ENCODE results near the gene MSI2.

Gene MSI2

DNA sequence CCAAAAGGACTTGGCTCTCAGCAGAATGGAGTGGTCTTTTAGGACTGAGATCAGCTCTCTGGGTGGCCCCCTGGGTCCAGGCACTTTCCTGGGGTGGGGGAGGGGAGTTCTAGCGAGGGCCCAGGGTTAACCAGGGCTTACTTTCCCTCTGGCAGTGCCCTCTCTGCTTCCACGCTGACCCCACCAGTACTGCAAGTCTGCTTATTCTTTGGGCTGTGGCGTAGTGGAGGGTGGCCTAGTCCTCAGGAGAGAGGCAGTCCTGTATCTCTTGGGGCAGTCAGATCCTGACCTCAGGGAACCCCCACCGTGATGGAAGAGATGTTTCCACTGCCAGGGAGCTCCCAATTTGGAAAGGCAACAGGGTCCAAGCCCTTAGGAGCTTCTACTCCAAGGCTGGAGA lies 409.4 kb downstream of the MSI2 start:
- DNase-seq (ENCODE audit: low spot score), result no peak

DNA sequence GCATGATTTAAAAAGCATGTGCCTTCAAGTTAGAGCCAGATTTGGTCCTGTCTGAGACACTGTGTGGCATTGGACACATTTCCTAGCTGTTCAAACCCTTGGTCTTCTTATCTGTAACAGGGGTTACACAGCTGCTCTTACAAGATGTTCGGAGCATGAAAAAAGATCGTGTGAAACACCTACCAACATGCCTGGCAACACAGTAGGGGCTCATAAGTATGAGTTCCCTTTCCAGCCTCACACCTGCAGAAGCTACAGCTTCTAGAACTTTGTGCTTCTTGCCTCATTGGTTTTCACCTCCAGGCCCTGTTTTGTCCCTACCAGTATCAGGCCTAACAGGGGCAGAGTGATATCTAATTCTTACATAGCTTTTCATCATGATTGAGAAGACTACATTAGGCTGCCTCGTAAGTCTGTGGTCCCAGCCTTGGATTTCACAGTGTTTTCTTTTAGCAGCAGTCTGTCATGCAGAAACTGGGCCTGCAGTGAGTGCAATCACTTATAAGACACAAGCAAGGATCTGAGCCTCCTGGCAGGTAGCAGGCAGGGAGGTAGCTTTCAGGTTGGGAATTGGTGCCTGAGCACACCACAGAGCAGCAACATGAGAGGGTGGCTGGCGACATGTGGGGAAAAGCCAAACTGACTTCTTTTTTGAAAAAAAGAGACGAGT lies 410.0 kb downstream of the MSI2 start:
- DNase-seq (ENCODE audit: low spot score), result no peak

DNA sequence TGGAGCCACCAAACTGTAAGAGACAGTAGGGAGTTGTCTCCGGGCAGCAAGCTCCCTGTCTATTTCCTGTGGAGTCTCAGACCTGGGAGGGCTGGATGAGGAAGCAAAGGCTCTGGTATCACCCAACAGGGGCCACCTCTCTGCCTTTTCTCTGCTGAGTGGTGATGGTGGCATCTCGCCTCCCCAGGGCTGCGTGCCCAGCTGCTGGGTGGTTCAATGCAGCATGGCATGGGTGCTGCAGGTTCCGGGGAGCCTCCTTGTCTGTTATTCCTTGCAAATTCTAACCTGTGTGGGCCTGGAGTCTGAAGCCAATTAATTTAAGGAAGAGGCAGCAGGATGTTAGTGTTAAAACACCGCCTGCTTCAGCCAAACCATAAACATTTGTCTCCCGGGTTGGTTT lies 410.6 kb downstream of the MSI2 start:
- no peak for DNase-seq (ENCODE audit: low spot score)

DNA sequence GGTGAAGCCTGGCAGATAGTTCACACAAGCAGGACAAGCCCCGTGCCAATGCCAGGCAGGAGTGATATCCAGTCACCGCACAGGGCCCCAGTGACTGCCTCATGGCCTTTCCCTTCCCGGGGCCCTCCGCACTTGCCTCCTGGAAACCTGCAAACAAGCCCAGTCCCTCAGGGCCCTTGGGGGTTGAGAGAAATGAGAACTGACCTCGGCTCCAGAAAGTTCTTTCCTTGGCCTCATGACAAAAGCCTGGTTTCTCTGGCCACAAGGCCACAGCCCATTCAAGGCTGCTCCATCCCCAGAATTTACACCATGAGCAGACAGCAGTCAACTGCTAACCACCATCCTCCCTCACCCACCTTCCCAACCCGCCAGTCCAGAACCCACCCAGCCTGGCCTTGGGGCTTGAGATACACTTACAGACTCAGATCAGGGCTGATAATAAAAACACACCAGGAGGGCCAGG lies 411.2 kb downstream of the MSI2 start:
- DNase-seq (ENCODE audit: low spot score), result no peak

DNA sequence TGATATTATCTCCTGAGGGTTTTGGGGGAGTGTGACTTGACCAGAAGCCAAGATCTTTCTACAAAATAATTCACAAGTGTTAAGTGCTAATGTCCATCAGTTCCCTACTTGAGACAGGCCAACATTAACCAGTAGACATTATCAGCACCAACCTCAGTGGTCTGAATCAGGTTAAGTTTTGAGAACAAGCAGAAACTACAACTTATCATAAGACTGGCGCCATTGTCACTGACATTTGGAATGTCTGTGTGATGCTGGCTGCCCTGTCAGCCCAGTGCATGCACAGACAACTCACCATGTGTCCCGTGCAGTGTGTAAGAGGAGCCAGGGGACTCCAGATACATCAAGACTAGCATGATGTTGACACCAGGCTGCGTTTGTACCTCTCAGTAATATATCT lies 412.0 kb downstream of the MSI2 start:
- DNase-seq (ENCODE audit: low spot score), result no peak

DNA sequence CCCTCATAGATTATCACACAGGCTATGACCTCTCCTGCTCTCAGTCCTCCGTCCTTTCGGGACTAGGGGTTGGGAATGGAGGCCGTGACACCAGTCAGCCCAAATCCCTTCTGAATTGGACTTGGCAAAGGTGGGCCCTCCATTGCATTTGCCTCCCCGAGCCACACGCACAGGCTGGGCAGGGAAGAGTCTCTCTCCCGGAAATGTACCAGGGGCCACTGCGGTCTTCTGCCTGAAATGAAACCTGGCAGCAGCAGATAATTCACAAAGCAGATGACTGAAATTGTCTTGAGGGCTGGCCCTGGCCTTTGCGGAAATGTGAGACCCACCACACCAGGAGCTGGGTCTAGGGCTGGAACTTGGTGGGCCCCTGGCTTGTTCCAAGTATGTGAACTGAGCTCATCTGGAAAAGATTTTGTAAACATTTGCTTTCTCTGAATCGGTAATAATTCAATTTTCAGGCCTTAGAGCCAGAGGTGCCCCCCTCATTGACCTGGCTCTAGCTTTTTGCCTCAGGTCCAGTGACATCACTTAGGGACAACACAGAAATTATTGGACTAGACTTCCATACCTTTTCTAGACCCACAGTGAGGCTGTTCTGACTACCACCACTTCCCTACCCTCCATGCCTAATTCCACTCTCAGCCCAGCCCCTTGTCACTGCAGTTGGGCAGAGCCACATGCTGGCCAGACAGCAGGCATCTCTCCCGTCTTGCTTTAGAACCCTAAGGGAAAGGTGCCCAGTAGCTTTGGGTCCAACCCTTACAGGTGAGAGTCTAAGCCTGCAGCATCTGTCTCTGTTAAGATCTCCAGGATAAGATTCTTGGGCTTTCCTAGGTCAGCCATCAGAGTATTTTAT lies 413.6 kb downstream of the MSI2 start:
- DNase-seq (ENCODE audit: low spot score), result no peak

DNA sequence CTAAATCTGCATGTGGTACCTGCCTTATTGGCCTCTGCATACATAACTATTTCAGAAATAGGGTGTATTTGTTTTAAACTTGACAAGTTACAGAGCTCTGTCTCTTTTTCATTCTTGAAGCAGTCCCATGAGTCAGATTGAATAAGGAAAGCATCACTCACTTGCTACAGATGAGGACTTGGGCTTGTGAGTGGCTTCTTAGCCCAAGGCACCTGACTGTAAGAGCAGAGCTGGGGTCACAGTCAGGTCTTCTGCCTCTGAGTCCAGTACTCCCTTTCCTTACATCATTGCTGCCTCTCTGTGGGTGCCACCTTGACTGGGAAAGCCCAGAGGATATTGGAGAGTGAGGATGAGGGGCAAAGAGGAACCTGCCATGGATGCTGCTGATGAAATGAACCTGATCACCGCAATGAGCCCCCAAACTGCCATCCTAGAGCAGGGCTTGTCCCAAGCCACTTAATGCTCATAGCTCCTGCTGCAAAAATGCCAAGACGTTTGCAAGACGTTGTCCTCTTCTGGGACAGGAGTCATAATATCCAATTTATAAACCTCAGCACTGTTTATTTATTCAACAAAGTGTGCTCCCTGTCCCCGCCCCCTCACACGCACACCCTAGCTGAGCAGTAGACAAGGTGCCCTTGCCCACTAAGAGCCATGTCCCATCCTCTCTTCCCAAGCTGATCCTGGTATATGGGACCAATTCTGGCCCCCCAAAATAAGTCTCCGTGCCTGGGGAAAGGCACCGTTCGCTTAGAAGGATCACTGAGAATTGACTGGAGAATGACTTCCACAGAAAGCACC lies 414.6 kb downstream of the MSI2 start:
- no peak for DNase-seq (ENCODE audit: low spot score)

DNA sequence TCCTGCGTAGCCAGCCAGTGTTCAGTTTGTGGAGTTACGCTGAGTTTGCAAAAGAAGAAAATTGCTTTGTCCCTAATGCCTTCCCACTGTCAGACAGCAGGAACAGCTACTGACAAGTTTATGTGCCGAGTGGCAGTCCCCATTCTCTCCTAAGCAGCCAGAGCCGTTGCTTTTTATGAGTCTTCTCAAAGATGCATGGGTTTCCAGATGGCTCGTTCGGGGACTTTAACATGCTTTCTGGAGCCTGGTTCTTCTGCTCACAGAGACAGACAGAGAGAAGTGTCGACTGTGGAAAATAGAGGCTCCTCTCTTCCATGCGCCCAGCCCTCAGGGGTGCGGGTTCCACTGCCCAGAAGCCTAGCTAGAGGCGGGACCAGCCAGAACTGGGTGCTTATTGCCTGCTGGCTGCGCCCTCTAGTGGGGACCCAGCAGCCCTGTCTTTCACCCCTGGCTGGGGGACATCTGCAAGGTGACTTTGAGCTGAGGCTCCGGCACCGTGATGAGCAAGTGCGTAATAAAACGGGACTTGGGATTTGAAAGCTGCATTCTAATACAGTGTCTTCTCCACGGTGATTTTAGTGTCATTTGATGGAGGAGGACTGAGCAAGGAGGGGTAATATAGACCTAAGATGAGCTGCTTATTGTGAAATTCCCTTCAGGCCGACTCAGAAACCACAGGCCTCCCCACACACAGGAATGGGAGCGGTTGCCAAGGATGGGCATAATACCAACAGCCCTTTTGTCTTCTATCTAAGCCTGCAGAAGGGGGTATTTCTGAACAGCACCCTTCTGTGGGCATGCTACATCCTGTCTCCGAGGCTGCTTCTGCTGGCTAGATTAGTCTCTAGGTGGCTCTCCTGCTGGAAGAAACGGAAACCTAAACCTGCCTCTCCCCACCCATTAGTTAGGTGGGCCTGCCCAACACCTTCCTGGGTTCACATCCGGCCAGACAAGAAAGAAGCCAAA lies 415.6 kb downstream of the MSI2 start:
- DNase-seq (ENCODE audit: low spot score), result peak; percentile 50

DNA sequence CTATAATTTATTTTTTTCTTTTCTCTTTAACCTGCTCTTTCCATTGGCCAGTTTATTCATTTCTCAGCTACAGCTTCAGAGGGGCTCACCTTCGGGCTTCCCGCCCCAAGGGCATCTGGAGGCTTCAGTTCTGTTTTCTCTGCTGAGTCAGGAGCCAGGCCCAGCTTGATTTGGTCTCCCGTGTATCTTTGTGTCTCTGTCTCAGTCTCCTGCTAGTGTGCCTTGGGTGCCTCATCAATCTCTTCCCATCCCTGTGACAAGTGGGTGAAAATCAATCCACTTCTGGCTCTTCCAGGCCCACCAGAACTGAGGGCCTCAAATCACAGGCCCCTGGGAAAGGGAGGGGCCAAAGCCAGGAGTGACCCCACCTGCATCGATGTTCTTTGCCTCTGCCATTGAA lies 416.6 kb downstream of the MSI2 start:
- DNase-seq (ENCODE audit: low spot score), result no peak

DNA sequence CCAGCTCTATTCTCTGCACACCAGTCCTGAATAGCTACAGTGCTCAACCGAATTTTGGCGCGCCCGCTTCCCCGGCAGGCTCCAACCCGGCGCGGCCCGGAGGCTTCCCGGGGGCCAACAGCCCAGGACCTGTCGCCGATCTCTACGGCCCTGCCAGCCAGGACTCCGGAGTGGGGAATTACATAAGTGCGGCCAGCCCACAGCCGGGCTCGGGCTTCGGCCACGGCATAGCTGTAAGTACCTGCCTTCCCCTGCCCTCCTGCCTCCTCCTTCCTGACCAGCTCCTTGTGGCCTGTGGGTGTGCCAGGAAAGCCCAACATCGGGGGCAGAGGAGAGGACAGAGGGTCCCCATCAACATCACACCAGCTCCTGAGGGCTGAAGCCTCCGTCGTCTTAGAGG lies 418.6 kb downstream of the MSI2 start:
- DNase-seq (ENCODE audit: low spot score), result no peak

DNA sequence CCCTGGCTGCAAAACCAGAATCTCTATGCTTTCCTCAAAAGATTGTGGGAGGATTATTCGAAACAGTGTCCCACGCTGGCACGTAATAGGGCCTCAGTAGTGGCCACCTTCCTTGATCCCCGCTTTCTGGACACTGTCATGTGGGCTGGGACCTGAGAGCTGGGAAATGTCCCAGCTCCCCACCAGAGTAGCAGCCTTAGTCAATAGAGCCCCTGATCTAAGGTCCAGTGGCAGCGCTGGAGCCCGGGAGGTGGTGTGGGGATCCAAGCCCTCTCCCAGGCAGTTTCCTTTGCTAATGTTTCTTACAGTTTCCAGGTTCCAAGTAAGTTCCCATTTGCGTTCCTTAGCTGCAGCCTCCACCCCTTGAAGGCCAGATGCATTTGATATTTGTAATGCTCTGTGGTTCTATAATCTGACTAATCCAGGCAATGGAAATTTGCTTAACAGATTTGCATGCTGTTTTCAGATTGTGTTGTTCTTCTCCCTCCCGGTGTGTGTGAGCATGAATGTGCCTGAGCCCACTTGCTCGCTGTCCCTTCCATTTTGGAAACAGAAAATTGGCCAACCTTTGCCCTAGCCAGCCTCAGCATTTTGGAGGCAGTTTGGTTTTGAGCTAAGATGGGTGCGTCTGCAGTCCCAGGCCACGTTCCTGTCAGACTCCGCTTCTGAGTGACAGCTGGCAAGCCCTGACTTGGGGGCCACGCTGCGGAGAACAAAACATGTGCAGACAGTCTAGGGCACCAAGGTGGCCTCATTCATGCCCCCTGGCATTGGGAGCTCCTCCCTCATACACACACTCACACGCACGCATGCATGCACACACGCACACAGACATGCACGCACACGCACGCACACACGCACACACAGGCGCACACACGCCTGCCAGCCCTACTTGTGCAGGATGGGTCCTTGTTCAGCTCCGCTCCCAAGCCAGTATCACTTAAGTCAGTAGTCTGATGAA lies 419.4 kb downstream of the MSI2 start:
- no peak for DNase-seq (ENCODE audit: low spot score)

DNA sequence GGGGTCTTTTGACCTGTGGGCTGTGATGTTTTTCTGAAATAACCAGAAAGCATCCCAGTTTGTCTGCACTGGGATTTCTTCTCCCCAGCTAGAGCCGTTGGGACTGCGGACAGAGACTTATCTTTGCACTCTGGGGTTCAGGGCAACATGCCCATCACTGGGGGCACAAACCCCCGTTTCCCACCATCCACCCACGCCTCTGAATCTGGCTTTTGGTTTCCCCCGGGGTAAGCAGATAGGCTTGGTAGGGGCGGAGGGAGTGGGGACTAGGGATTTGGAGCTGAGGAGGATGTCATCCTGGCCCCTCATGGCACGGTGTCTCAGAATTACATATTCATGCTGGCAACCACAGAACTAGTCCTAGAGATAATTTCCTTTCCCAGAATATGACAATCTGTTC lies 420.2 kb downstream of the MSI2 start:
- no peak for DNase-seq (ENCODE audit: low spot score)

DNA sequence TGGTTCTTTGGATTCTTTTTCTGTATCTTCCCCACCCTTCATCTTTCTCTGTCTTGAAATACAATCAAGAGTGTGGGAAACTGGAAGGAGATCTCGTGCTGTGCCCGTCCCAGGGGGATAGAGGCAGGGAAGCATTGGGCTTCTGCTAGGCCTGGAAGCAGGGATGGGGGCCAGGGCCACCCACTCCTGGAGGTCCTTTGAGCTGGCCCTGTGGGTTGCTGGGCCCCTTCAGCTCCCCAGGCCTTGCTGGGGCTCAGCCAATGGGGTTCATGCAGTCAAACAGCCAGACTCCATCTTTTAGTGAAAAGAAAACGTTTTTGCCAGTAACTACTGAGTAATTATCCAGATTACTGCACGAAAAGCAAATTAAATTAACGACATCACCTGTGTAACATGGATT lies 421.0 kb downstream of the MSI2 start:
- DNase-seq (ENCODE audit: low spot score), result no peak

DNA sequence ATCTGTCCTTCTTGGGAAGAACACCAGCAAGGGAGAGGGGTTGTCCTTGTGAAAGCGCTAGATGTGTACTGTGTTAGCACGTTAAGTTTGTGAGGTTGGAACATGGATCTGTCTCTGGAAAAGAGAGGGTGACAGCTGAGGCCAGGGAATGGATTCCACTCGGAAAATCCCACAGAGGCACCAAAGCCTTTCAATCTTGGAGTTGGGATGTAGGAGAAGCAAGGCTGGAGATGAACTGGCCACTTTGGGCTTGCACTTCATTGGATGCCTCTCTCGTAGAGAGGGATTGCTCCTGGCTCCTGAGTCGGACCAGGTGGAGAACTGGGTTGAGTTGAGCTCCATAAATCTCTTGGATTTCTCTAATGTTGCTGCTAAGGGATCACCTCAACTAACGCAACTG lies 421.5 kb downstream of the MSI2 start:
- DNase-seq (ENCODE audit: low spot score), result no peak

DNA sequence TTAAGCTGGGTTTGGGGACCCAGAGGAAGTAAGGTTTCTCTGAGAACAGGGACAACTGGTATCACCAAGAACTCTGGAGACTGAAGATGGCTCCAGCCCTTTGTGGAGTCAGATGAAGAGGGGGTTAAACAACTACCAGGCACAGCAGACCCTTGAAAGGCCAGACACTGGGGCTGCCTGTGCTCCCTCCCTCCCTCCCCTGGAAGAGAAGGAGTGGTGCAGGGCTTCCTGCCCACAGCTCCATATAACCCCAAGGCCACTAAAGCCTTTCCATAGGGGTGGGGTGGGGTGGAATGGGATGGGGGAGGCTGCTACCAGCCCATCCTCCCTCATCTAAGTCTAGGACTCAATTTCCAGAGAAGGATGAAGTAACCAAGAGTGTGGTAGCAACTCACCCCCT lies 422.1 kb downstream of the MSI2 start:
- DNase-seq (ENCODE audit: low spot score), result no peak

DNA sequence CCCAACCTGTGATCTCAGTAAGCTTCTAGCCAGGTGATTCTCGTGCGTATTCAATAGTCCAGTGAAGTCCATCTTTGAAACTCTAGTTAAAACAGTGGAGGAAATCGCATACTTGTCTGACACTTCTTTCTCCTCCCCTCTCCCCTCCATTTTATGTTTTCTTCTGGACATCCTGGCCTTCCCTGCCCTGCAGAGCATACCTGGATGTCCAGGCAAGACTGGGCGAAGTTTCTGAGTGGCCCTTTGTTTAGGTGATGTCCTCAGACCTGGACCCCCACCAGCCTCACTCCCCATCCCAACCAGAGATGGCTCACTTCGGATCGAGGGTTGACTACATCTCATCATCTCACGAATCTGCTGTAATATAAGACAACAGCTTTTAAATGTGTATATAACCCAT lies 423.0 kb downstream of the MSI2 start:
- DNase-seq (ENCODE audit: low spot score), result no peak

DNA sequence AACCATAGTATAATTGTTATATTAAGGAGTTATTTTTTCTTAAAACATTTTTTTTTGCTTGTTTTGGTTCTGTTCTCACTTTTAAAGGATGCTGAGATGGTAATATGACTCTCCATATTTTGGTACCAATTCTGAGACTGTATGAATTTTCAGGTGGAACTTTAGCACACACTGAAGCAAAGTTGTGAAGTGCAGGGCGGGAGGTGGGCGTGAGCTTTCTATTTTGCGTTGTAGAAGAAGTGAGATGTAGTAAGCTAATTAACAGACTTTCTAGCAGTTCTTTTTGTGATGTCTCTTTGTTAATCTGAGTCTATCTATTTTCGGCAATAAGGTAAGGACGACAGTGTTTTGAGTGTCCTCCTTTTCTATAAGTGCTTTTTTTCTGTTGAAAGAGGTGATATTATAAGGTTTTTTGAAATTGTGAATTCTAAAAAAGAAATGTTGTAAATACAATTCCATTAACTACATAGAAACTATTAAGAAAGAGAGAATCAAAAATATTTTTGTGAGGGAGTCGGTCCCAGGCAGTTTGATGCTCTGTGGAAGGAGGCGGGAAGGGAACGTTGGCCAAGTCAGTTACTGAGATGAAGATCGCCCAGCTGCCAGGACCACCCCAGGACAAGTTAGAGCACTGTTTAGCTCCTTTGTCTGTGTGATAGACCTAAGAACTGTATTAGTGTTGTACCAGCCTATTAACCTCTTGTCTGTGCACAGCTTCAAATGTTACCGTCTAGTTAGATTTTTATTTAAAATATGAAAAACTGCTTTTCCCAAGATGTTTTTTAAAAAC lies 423.8 kb downstream of the MSI2 start:
- no peak for DNase-seq (ENCODE audit: low spot score)

DNA sequence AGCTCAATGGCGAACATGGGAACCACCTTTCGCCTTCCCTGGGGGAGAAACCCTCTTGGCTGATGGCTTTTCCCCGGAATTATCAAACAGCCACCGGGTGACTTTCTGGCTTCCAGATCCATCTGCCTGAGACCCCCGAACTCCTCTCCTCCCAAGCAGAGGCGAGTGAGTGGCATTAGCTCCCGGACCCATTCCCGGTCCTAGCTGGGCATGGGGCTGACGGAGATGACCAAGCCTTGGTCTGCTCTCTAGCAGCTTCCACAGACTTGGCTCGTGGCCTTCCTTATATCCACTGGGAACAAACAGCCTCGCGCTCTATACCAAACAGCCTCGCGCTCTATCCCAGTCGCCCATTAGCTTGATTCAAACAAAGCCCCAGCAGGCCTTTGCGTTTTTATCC lies 426.4 kb downstream of the MSI2 start:
- DNase-seq (ENCODE audit: low spot score), result no peak

DNA sequence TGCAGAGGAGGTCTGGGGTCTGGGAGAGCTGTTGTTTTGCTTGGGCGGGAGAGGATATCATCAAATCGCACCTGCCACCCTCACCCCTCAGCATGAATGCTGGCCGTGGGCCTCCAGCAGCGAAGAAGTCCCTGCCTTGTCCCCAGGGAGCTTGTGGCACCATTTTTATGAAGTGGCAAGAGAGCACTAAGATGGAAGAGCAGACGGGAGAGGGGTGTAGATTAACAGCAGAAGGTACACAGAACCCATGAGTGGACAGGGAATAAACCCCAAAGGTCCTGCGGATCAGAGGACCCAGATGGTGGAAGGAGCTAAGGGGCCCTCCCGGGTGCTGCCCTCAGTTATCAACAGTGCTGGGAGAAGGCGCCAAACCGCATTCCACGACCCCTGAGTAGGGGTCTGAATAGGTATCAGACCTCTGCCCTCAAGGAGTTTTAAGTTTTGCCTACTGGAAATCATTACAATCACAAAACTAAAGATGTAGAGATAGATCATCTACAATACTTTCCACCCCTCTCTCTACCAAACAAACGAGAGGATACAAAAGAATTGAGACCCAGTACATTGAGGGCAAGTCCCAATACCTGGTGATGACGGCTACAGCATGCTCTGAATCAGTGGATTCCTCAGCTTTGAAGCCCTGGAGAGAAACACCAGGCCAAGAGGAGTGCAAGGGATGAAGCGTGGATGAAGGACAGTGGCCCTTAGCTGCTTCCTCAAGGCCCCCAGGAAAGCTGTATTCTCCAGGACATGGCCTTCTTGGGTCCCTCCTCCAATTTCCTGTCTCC lies 428.6 kb downstream of the MSI2 start:
- no peak for DNase-seq (ENCODE audit: low spot score)

Measured in hematopoietic multipotent progenitor cell treated with erythropoietin and hydrocortisone succinate and interleukin-3 and kit ligand, for 17 days (in vitro differentiated cells).